GM19372 (cell line): ENCODE results near the gene PTPRN.
"Not testable (repeated sequence)": the region's sequence is repeated elsewhere in the genome, so short reads cannot be mapped to it uniquely, and the experiment has no call there.

ENCODE experiments used
- ATAC-seq: cut with Tn5 transposase; IDR thresholded peaks from one replicate; pipeline ENCODE4 v1.9.1; 2021; ENCODE audit warnings: mild to moderate bottlenecking, low read depth, moderate library complexity; ENCODE audit not compliant: unreplicated experiment

Gene PTPRN

GRCh38 chr2:219289195-219289536 is 20.0 kb downstream of the PTPRN start:
- ATAC-seq = no peak

GRCh38 chr2:219287580-219288265 is 21.5 kb downstream of the PTPRN start:
- no peak for ATAC-seq

GRCh38 chr2:219287116-219287440 is 22.1 kb downstream of the PTPRN start:
- ATAC-seq = not testable (repeated sequence)

GRCh38 chr2:219286436-219287115 is 22.6 kb downstream of the PTPRN start:
- ATAC-seq = no peak

GRCh38 chr2:219285894-219286425 is 23.2 kb downstream of the PTPRN start:
- ATAC-seq = no peak

- no peak for ATAC-seq
Measured at GRCh38 chr2:219285373-219285735, 23.8 kb downstream of the PTPRN start.

GRCh38 chr2:219284501-219285372 is 24.5 kb downstream of the PTPRN start:
- ATAC-seq = no peak

GRCh38 chr2:219282943-219283581 is 26.1 kb downstream of the PTPRN start:
- no peak for ATAC-seq

- no peak for ATAC-seq
Measured at GRCh38 chr2:219282375-219282774, 26.8 kb downstream of the PTPRN start.

GRCh38 chr2:219281588-219281987 is 27.6 kb downstream of the PTPRN start:
- no peak for ATAC-seq

GRCh38 chr2:219280651-219281050 is 28.6 kb downstream of the PTPRN start:
- no peak for ATAC-seq

GRCh38 chr2:219279916-219280516 is 29.2 kb downstream of the PTPRN start:
- ATAC-seq = no peak

GRCh38 chr2:219279151-219279915 is 29.9 kb downstream of the PTPRN start, which contains the start of gene DNAJB2:
TSS of gene DNAJB2 (plus strand) at chr2:219279366. CDS start at chr2:219279834, 468 bp downstream.
- peak; percentile 81 for ATAC-seq

- ATAC-seq = no peak
Measured at GRCh38 chr2:219278655-219279150, 30.5 kb downstream of the PTPRN start.

GRCh38 chr2:219277703-219278654 is 31.2 kb downstream of the PTPRN start:
- peak; percentile 23 for ATAC-seq

GRCh38 chr2:219274361-219274921 is 34.8 kb downstream of the PTPRN start:
- ATAC-seq = no peak

GRCh38 chr2:219273937-219274336 is 35.3 kb downstream of the PTPRN start:
- ATAC-seq = no peak

GRCh38 chr2:219272995-219273394 is 36.2 kb downstream of the PTPRN start:
- no peak for ATAC-seq
